ENCODE results near the gene IP6K1.
"Not testable (repeated sequence)": the region's sequence is repeated elsewhere in the genome, so short reads cannot be mapped to it uniquely, and the experiment has no call there.

IP6K1 gene

GRCh38 chr3:49689046-49689907 lies 97.1 kb downstream of the IP6K1 start, which contains the start of the genes MST1 and RNF123:
Gene MST1, minus strand, starts transcription at chr3:49689474. Its CDS starts 783 bp downstream, at chr3:49688691.
Gene RNF123, plus strand, starts transcription at chr3:49689557. Its CDS starts 1,609 bp downstream, at chr3:49691166.
- H3K4me1 ChIP-seq = no peaks in the 10 kb centered on the region
- no peaks in the 10 kb centered on the region for H3K27me3 ChIP-seq
- peak within 1 kb of the TSS; percentile 80 for H3K4me3 ChIP-seq (ENCODE audit: low read depth, low read length)
- peak; percentile 19; the same call in 1 of the 2 replicates for TF ChIP-seq CTCF (IDR thresholded peaks at IDR 0.05; ENCODE audit: low read depth, low read length)
- peak; percentile 91 for DNase-seq
- no peaks in the 10 kb centered on the region for H3K36me3 ChIP-seq
- no peaks in the 10 kb centered on the region for H3K9me3 ChIP-seq

- H3K27me3 ChIP-seq, H3K36me3 ChIP-seq, H3K9me3 ChIP-seq, DNase-seq, H3K4me1 ChIP-seq: not testable (repeated sequence)
- H3K4me3 ChIP-seq (ENCODE audit: low read depth, low read length) = peak overlapping the region; percentile 80
Measured at GRCh38 chr3:49688338-49689045, 97.8 kb downstream of the IP6K1 start.

DNA sequence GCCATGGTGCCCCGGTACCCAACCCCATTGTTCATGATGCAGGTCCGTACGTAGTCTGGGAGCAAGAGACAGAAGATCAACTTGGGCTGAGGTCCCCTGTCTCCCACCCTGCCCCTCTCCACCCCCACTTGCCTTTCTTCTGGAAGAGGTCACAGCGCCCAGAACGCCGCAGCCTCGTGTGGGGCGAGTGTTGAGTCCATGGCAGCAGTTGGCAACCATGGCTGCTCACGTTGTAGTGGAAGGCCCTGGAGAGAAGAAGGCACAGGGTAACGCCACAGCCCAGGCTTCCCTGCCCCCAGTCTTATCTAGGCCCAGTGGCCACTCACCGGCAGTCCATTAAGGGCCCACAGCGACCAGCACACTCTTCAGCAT lies 98.9 kb downstream of the IP6K1 start:
- not testable (repeated sequence) for H3K9me3 ChIP-seq; H3K27me3 ChIP-seq; H3K36me3 ChIP-seq; H3K4me3 ChIP-seq (ENCODE audit: low read depth, low read length); DNase-seq; H3K4me1 ChIP-seq

DNA sequence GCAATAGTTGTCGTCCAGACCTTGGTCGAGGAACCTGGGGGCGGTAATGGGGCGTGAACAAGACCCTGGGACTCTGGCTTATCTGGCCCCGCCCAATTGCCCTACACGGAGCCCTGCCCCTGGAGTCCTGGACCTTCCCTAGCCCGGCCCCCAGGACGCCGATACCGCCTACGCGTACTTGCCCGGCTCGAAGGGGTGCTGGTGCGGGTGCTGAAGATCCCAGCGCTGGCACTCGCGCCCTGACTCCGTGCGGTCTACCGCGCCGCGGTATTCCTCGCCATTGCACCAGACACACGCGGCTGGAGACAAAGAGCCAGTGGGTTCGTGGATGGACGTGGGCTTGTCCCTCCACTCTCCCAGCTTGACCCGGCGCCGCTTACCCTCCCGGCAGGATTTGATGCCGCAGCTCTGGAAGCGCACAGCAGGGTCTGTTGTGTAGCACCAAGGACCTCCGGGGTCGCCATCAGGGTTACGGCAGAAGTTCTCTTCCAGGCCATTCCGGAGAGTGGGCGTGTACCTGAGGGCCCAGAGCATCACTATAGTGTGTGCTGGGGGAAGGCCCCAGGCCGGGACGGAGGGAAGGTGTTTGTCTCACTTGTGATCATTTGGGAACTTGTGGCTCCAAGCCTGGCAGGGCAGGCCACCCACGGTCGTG lies 99.4 kb downstream of the IP6K1 start:
- H3K27me3 ChIP-seq; H3K4me1 ChIP-seq; H3K4me3 ChIP-seq (ENCODE audit: low read depth, low read length); H3K9me3 ChIP-seq; H3K36me3 ChIP-seq; DNase-seq: not testable (repeated sequence)

GRCh38 chr3:49686346-49686745 lies 100.0 kb downstream of the IP6K1 start:
- not testable (repeated sequence) for H3K36me3 ChIP-seq; H3K9me3 ChIP-seq; H3K27me3 ChIP-seq; H3K4me3 ChIP-seq (ENCODE audit: low read depth, low read length); H3K4me1 ChIP-seq; DNase-seq

GRCh38 chr3:49685846-49686245 lies 100.5 kb downstream of the IP6K1 start:
- H3K4me3 ChIP-seq (ENCODE audit: low read depth, low read length); DNase-seq; H3K9me3 ChIP-seq; H3K36me3 ChIP-seq; H3K27me3 ChIP-seq; H3K4me1 ChIP-seq: not testable (repeated sequence)

DNA sequence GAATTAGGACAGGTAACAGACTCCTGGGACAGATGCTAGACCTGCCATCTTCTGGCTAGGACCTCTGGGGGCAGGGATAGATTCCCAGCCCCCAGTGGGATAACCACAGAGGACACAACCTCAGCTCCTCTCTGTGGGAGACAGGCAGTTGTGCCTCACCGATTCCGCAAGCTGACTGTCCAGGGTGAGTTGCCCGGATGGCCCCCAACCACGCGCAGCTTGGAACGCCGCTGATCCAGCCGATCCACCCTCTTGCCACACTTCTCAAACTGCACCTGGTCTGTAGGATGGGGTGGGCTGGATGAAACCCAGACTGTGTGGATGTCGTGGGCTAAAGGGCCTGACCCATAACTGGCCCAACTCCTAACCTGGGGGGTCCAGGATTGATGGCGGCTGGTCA lies 101.2 kb downstream of the IP6K1 start:
- not testable (repeated sequence) for DNase-seq; H3K4me1 ChIP-seq; H3K27me3 ChIP-seq; H3K36me3 ChIP-seq; H3K4me3 ChIP-seq (ENCODE audit: low read depth, low read length); H3K9me3 ChIP-seq

DNA sequence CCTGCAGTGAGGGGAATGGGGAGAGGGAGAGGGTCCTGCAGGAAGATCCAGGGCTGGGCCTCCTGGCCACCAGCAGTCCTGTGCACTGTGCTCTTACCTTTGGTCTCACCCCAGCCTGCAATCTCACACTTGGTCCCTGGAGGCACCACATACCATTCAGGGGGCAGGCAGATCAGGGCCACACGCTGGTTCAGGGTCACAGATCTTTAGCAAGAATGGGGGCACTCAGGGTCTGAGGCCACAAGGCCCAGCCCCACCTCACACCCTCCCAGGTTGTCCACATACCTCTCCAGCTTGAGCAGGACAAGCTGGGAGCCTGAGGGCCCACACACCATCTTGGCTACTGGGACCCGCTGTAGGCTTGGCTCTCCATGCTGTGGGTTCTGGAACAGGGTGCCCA lies 101.9 kb downstream of the IP6K1 start:
- not testable (repeated sequence) for H3K9me3 ChIP-seq; H3K36me3 ChIP-seq; H3K27me3 ChIP-seq; DNase-seq; H3K4me3 ChIP-seq (ENCODE audit: low read depth, low read length); H3K4me1 ChIP-seq

- H3K9me3 ChIP-seq = no peaks in the 10 kb centered on the region
- no peaks in the 10 kb centered on the region for H3K27me3 ChIP-seq
- no peak for TF ChIP-seq CTCF (IDR thresholded peaks at IDR 0.05; ENCODE audit: low read depth, low read length)
- no peak for DNase-seq
- no peaks in the 10 kb centered on the region for H3K4me1 ChIP-seq
- no peaks in the 10 kb centered on the region for H3K36me3 ChIP-seq
- no peak overlapping the region for H3K4me3 ChIP-seq (ENCODE audit: low read depth, low read length)
Measured at GRCh38 chr3:49683162-49683561, 103.2 kb downstream of the IP6K1 start.

All from BE2C (cell line).